ENCODE results near the gene MLF2. TPM values are rescaled to one million over a fixed set of nuclear protein-coding genes. Genes with fewer than 3 reads are reported as not detected.

Gene MLF2
- total RNA-seq, 1 experiment from 2014 or later: 244 TPM

DNA sequence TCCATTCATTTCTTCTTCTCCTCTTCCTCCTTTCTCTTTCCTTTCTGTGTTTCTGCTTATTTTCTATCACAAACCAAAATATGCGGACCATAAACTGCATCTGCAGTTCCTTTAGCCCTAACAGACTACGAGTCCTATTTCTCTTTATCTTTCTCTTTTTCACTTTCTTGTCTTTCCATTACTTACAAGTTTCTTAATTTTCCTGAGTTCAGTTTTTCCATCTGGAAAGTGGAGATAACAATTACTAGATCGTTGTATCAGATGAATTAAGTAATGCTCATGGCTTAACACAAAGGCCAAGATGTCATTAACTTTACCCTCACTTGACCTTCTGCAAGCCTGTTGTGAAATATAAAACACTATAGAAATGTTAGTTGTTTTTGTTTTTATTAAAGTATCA is 30.1 kb downstream of the MLF2 start:
- Histone ChIP-seq H4K5ac (ENCODE audit: insufficient read length, low read depth, low read length) (no peak overlapping the region), H2BK120ac (ENCODE audit: low read depth, low read length, poor library complexity, severe bottlenecking) (no peak overlapping the region), H2BK5ac (ENCODE audit: insufficient read length, low read length) (no peak overlapping the region), H2AFZ (ENCODE audit: low read length) (no peak overlapping the region), H3K4ac (ENCODE audit: low read depth, low read length) (no peak overlapping the region), H3K23ac (ENCODE audit: insufficient read length, low read depth, low read length) (no peak overlapping the region), H3K9ac (ENCODE audit: extremely low read depth, insufficient read length, low read length) (no peak overlapping the region), H4K91ac (ENCODE audit: insufficient read length, low read depth, low read length) (no peak overlapping the region), H3K9me3 (ENCODE audit: control insufficient read depth, low read depth, low read length) (no peaks in the 10 kb centered on the region), H3K14ac (ENCODE audit: insufficient read depth, low read length) (no peak overlapping the region), H3K4me1 (ENCODE audit: insufficient read depth, low read length) (no peaks in the 10 kb centered on the region; the same call in 1 of the 2 replicates), H3K56ac (ENCODE audit: insufficient read length, low read depth, low read length) (no peak overlapping the region), H3K4me2 (ENCODE audit: insufficient read depth, insufficient read length, low read length) (peak overlapping the region; percentile 97), H3K27ac (ENCODE audit: insufficient read length, low read depth, low read length) (no peak overlapping the region), H2BK20ac (ENCODE audit: low read depth, low read length, poor library complexity, severe bottlenecking) (no peak overlapping the region), H3K27me3 (ENCODE audit: insufficient read depth, low read length) (no peaks in the 10 kb centered on the region), H3K79me2 (ENCODE audit: insufficient read depth, low read length) (no peaks in the 10 kb centered on the region), H4K8ac (replicated peaks; ENCODE audit: insufficient read length, low read depth, low read length) (no peak overlapping the region), H3K23me2 (ENCODE audit: insufficient read length, low read depth, low read length, poor library complexity, severe bottlenecking) (peaks cover 9% of the 10 kb centered on the region), H3K79me1 (ENCODE audit: insufficient read depth, low read depth, low read length, poor library complexity, severe bottlenecking) (no peaks in the 10 kb centered on the region), H3K18ac (ENCODE audit: insufficient read length, low read depth, low read length) (no peak overlapping the region), H2AK5ac (ENCODE audit: insufficient read length, low read length) (no peak overlapping the region), H3T11ph (ENCODE audit: low read length) (no peak overlapping the region), H2BK15ac (ENCODE audit: low read depth, low read length) (no peak overlapping the region), H4K20me1 (ENCODE audit: control insufficient read depth, insufficient read depth, insufficient read length) (no peaks in the 10 kb centered on the region), H2BK12ac (ENCODE audit: insufficient read length, low read depth, low read length) (no peak overlapping the region)
- H3K4me3 Mint-ChIP-seq: peak overlapping the region; percentile 6 to 57; a peak in 3 of 5 replicates
- no peak for TF ChIP-seq CTCF (conservative IDR thresholded peaks at IDR 0.05)
- peaks cover 0 to 2% of the 10 kb centered on the region in 2 experiments; a peak in 1 of 5 replicates for H3K9me3 Mint-ChIP-seq
- peaks cover 8 to 19% of the 10 kb centered on the region in 2 experiments for H3K4me1 Mint-ChIP-seq
- H3K27me3 Mint-ChIP-seq (ENCODE audit: low read depth): peaks cover 7% of the 10 kb centered on the region
- no peak for DNase-seq
- H3K27ac Mint-ChIP-seq: no peak overlapping the region
- peaks cover 2 to 15% (median 5%) of the 10 kb centered on the region in 3 experiments; a peak in 5 of 7 replicates for H3K36me3 Mint-ChIP-seq (ENCODE audit: insufficient read depth in 1 of 3, low read depth in 3 of 3)
- no CpG with 5 or more reads among the region's 3 CpGs for WGBS (ENCODE audit: extremely low coverage, insufficient read length, low lambda C conversion rate)

All from H9 (cell line).